NCI-H226 (cell line): ENCODE results near the gene ZNF787.
A peak's percentile ranks its signal among the peaks of the same experiment; 100 is the strongest.

Experiments
- DNase-seq: peaks from one replicate; pipeline ENCODE4 v3.0.0-alpha.2; 2015

The ZNF787 gene

GRCh38 chr19:56142897-56143434, 21.9 kb upstream of the ZNF787 start:
- DNase-seq, result no peak

- no peak for DNase-seq
Measured at GRCh38 chr19:56142087-56142787, 21.1 kb upstream of the ZNF787 start.

- no peak for DNase-seq
Measured at GRCh38 chr19:56141417-56141993, 20.4 kb upstream of the ZNF787 start.

GRCh38 chr19:56140583-56141416, 19.7 kb upstream of the ZNF787 start, which contains the start of gene ZNF444:
ZNF444 (plus strand) TSS chr19:56141287; CDS start chr19:56146912, 5,625 bp downstream.
- DNase-seq, result peak; percentile 99

- DNase-seq, result no peak
Measured at GRCh38 chr19:56139847-56140582, 18.9 kb upstream of the ZNF787 start.

GRCh38 chr19:56138069-56138468, 17.0 kb upstream of the ZNF787 start:
- DNase-seq, result no peak

- DNase-seq, result no peak
Measured at GRCh38 chr19:56137405-56137804, 16.3 kb upstream of the ZNF787 start.

GRCh38 chr19:56136362-56136761, 15.3 kb upstream of the ZNF787 start:
- no peak for DNase-seq

- no peak for DNase-seq
Measured at GRCh38 chr19:56134654-56134921, 13.5 kb upstream of the ZNF787 start.

GRCh38 chr19:56133858-56134653, 13.0 kb upstream of the ZNF787 start:
- peak; percentile 85 for DNase-seq

GRCh38 chr19:56132316-56132822, 11.3 kb upstream of the ZNF787 start:
- peak; percentile 93 for DNase-seq

- no peak for DNase-seq
Measured at GRCh38 chr19:56131651-56132050, 10.6 kb upstream of the ZNF787 start.

GRCh38 chr19:56130006-56130405, 8.9 kb upstream of the ZNF787 start:
- no peak for DNase-seq

GRCh38 chr19:56126983-56127780, 6.1 kb upstream of the ZNF787 start:
- DNase-seq, result no peak

GRCh38 chr19:56125806-56126590, 4.9 kb upstream of the ZNF787 start:
- no peak for DNase-seq

GRCh38 chr19:56124578-56124977, 3.5 kb upstream of the ZNF787 start:
- DNase-seq, result no peak

GRCh38 chr19:56123266-56123891, 2.3 kb upstream of the ZNF787 start:
- DNase-seq, result no peak

GRCh38 chr19:56120371-56121179, 520 bp downstream of the ZNF787 start:
- peak; percentile 74 for DNase-seq

GRCh38 chr19:56120002-56120370, 1.1 kb downstream of the ZNF787 start:
- DNase-seq, result no peak
